Measurements from ENCODE around the gene CGB3. TPM values are rescaled to one million over a fixed set of nuclear protein-coding genes. Genes with fewer than 3 reads are reported as not detected.
"Not testable (repeated sequence)": the region's sequence is repeated elsewhere in the genome, so short reads cannot be mapped to it uniquely, and the experiment has no call there.

Gene CGB3
- total and polyA plus RNA-seq, 4 donors, result not detected

- ATAC-seq (ENCODE audit: low FRiP score) (no peak), DNase-seq (no peak)
- Histone ChIP-seq H3K4me3 (ENCODE audit: low read length in 2 of 2) (no peak overlapping the region), H3K36me3 (ENCODE audit: control insufficient read depth in 1 of 2, insufficient read depth in 2 of 2, low read length in 1 of 2) (no peaks in the 10 kb centered on the region), H3K9me3 (ENCODE audit: control insufficient read depth, low read length) (no peaks in the 10 kb centered on the region), H3K4me1 (ENCODE audit: control insufficient read depth in 1 of 2, insufficient read depth in 2 of 2, low read length in 2 of 2) (no peaks in the 10 kb centered on the region), H3K27ac (ENCODE audit: low read depth in 1 of 2, low read length in 2 of 2) (no peak overlapping the region), H3K27me3 (ENCODE audit: control insufficient read depth in 1 of 2, insufficient read depth in 2 of 2, low read length in 1 of 2) (no peaks in the 10 kb centered on the region)
- intact Hi-C loops (cut with DNase I), result no loop called here
- 79 to 86% methylated on average over 25 of the region's 25 CpGs for WGBS, 2 donors
These were observed 37.3 kb upstream of the CGB3 start for GRCh38 chr19:49061445-49061844.

GRCh38 chr19:49061000-49061399 is 36.9 kb upstream of the CGB3 start:
- Histone ChIP-seq H3K27me3 (ENCODE audit: control insufficient read depth in 1 of 2, insufficient read depth in 2 of 2, low read length in 1 of 2) (no peaks in the 10 kb centered on the region), H3K36me3 (ENCODE audit: control insufficient read depth in 1 of 2, insufficient read depth in 2 of 2, low read length in 1 of 2) (no peaks in the 10 kb centered on the region)

GRCh38 chr19:49059053-49059452 is 34.9 kb upstream of the CGB3 start:
- intact Hi-C loops (cut with DNase I), result no loop called here
- H3K27me3 ChIP-seq (ENCODE audit: control insufficient read depth in 1 of 2, insufficient read depth in 2 of 2, low read length in 1 of 2), result no peaks in the 10 kb centered on the region
- no peaks in the 10 kb centered on the region for H3K36me3 ChIP-seq (ENCODE audit: control insufficient read depth in 1 of 2, insufficient read depth in 2 of 2, low read length in 1 of 2)
- H3K27ac ChIP-seq (ENCODE audit: low read depth in 1 of 2, low read length in 2 of 2), result no peak overlapping the region
- H3K4me1 ChIP-seq (ENCODE audit: control insufficient read depth in 1 of 2, insufficient read depth in 2 of 2, low read length in 2 of 2), result no peaks in the 10 kb centered on the region
- no peak overlapping the region for H3K4me3 ChIP-seq (ENCODE audit: low read length in 2 of 2)
- H3K9me3 ChIP-seq (ENCODE audit: control insufficient read depth, low read length), result no peaks in the 10 kb centered on the region
- WGBS, 2 donors, result 59 to 62% methylated on average over 9 of the region's 9 CpGs
- DNase-seq (no peak), ATAC-seq (ENCODE audit: low FRiP score) (no peak)

More at GRCh38 chr19:49061000-49061399, 36.9 kb upstream of the CGB3 start:
- H3K27ac ChIP-seq (ENCODE audit: low read depth in 1 of 2, low read length in 2 of 2), result no peak overlapping the region
- no peaks in the 10 kb centered on the region for H3K9me3 ChIP-seq (ENCODE audit: control insufficient read depth, low read length)
- intact Hi-C loops (cut with DNase I), result no loop called here
- no peak overlapping the region for H3K4me3 ChIP-seq (ENCODE audit: low read length in 2 of 2)
- 96 to 98% methylated on average over 2 of the region's 2 CpGs for WGBS, 2 donors
- ATAC-seq (ENCODE audit: low FRiP score) (no peak), DNase-seq (no peak)
- H3K4me1 ChIP-seq (ENCODE audit: control insufficient read depth in 1 of 2, insufficient read depth in 2 of 2, low read length in 2 of 2), result no peaks in the 10 kb centered on the region

DNA sequence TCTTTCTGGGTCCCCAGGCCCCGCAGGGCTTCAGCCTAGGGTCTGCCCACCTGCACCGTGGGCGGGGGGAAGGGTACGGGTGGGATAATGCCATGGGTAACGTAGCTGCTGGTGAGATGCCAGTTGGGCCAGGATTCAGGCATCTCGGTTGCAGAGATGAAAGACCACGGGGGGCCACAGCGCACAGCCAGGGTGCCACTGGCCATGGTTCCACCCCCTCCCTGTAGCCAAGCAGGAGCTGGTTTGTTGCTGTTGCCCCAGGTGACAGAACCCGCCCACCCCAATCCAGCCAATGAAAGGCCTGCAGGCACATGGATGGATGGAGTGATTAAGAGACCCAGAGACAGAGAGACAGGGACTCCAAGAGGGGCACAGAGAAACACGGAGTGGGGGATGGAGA is 34.4 kb upstream of the CGB3 start:
- no peaks in the 10 kb centered on the region for H3K36me3 ChIP-seq (ENCODE audit: control insufficient read depth in 1 of 2, insufficient read depth in 2 of 2, low read length in 1 of 2)
- H3K27ac ChIP-seq (ENCODE audit: low read depth in 1 of 2, low read length in 2 of 2), result no peak overlapping the region
- no peak for ATAC-seq (ENCODE audit: low FRiP score)
- no peaks in the 10 kb centered on the region for H3K27me3 ChIP-seq (ENCODE audit: control insufficient read depth in 1 of 2, insufficient read depth in 2 of 2, low read length in 1 of 2)
- H3K4me1 ChIP-seq (ENCODE audit: control insufficient read depth in 1 of 2, insufficient read depth in 2 of 2, low read length in 2 of 2), result no peaks in the 10 kb centered on the region
- DNase-seq, result no peak
- H3K9me3 ChIP-seq (ENCODE audit: control insufficient read depth, low read length), result no peaks in the 10 kb centered on the region
- intact Hi-C loops (cut with DNase I), result no loop called here
- 34 to 36% methylated on average over 10 of the region's 10 CpGs for WGBS, 2 donors
- no peak overlapping the region for H3K4me3 ChIP-seq (ENCODE audit: low read length in 2 of 2)

- ATAC-seq (ENCODE audit: low FRiP score) (peak; percentile 71), DNase-seq (peak; percentile 82 to 92)
- peak within 1 kb of the TSS in 1 of 2 donors; percentile 30 for H3K4me3 ChIP-seq (ENCODE audit: low read length in 2 of 2)
- H3K9me3 ChIP-seq (ENCODE audit: control insufficient read depth, low read length), result no peaks in the 10 kb centered on the region
- H3K4me1 ChIP-seq (ENCODE audit: control insufficient read depth in 1 of 2, insufficient read depth in 2 of 2, low read length in 2 of 2), result no peaks in the 10 kb centered on the region
- no peak within 1 kb of the TSS for H3K27ac ChIP-seq (ENCODE audit: low read depth in 1 of 2, low read length in 2 of 2)
- intact Hi-C loops (cut with DNase I), result no loop called here
- WGBS, 2 donors, result 1 to 3% methylated on average over 34 to 38 of the region's 38 CpGs
- no peaks in the 10 kb centered on the region for H3K36me3 ChIP-seq (ENCODE audit: control insufficient read depth in 1 of 2, insufficient read depth in 2 of 2, low read length in 1 of 2)
- no peaks in the 10 kb centered on the region for H3K27me3 ChIP-seq (ENCODE audit: control insufficient read depth in 1 of 2, insufficient read depth in 2 of 2, low read length in 1 of 2)
These were observed 33.6 kb upstream of the CGB3 start, which contains the start of gene CGB7 for GRCh38 chr19:49057636-49058234. Gene CGB7 (minus strand): TSS chr19:49057749. CDS start chr19:49055375, 2,374 bp downstream.

GRCh38 chr19:49056902-49057596 is 32.9 kb upstream of the CGB3 start:
- intact Hi-C loops (cut with DNase I); H3K9me3 ChIP-seq (ENCODE audit: control insufficient read depth, low read length); H3K36me3 ChIP-seq (ENCODE audit: control insufficient read depth in 1 of 2, insufficient read depth in 2 of 2, low read length in 1 of 2); DNase-seq; H3K4me1 ChIP-seq (ENCODE audit: control insufficient read depth in 1 of 2, insufficient read depth in 2 of 2, low read length in 2 of 2); H3K27me3 ChIP-seq (ENCODE audit: control insufficient read depth in 1 of 2, insufficient read depth in 2 of 2, low read length in 1 of 2); H3K27ac ChIP-seq (ENCODE audit: low read depth in 1 of 2, low read length in 2 of 2): not testable (repeated sequence)
- WGBS, 2 donors, result 2 to 3% methylated on average over 27 to 34 of the region's 34 CpGs
- H3K4me3 ChIP-seq (ENCODE audit: low read length in 2 of 2), result peak overlapping the region in 1 of 2 donors; percentile 30
- ATAC-seq (ENCODE audit: low FRiP score), result peak; percentile 43

- DNase-seq, result peak; percentile 68 to 89
- Histone ChIP-seq H3K27me3 (ENCODE audit: control insufficient read depth in 1 of 2, insufficient read depth in 2 of 2, low read length in 1 of 2) (no peaks in the 10 kb centered on the region), H3K36me3 (ENCODE audit: control insufficient read depth in 1 of 2, insufficient read depth in 2 of 2, low read length in 1 of 2) (no peaks in the 10 kb centered on the region), H3K27ac (ENCODE audit: low read depth in 1 of 2, low read length in 2 of 2) (no peak overlapping the region), H3K4me3 (ENCODE audit: low read length in 2 of 2) (peak overlapping the region; percentile 31 to 37), H3K9me3 (ENCODE audit: control insufficient read depth, low read length) (no peaks in the 10 kb centered on the region), H3K4me1 (ENCODE audit: control insufficient read depth in 1 of 2, insufficient read depth in 2 of 2, low read length in 2 of 2) (no peaks in the 10 kb centered on the region)
- ATAC-seq (ENCODE audit: low FRiP score), result peak; percentile 88
- intact Hi-C loops (cut with DNase I), result no loop called here
- WGBS, 2 donors, result 1% methylated on average over 63 of the region's 63 CpGs
These were observed 32.2 kb upstream of the CGB3 start for GRCh38 chr19:49056101-49056901.

DNA sequence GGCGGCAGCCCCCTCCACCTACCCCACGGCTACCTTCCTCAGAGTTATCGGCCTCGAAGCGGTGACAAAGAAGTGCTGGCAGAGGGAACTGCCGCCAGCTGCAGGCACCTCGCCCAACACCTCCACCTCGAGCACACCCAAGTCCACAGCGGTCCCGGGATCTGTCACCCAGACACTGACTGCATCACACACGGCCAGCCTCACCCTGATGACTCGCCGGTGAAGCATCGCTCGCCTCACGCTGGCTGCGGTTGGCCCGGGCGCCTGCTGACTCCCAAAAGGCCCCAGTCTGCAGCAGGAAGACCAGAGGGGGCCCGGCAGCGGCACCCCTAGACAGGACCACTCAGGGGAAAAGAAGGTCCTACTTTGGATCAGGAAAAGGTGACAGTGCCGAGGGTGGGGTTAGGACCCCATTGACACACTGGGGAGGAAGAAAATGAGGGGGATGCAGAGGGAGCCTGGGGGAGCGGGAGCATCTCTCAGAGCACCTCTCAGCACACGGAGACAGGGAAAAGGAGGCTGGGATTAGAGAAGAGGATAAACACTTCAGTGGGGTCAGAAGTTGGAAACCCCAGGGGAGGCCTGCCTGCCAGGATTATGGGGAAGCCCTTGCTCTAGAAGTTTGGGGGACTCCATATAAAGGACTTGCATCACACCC is 26.4 kb upstream of the CGB3 start:
- H3K4me3 ChIP-seq (ENCODE audit: low read length in 2 of 2); H3K27me3 ChIP-seq (ENCODE audit: control insufficient read depth in 1 of 2, insufficient read depth in 2 of 2, low read length in 1 of 2); H3K27ac ChIP-seq (ENCODE audit: low read depth in 1 of 2, low read length in 2 of 2); intact Hi-C loops (cut with DNase I); ATAC-seq (ENCODE audit: low FRiP score); DNase-seq; H3K36me3 ChIP-seq (ENCODE audit: control insufficient read depth in 1 of 2, insufficient read depth in 2 of 2, low read length in 1 of 2); H3K9me3 ChIP-seq (ENCODE audit: control insufficient read depth, low read length); H3K4me1 ChIP-seq (ENCODE audit: control insufficient read depth in 1 of 2, insufficient read depth in 2 of 2, low read length in 2 of 2): not testable (repeated sequence)
- 78 to 80% methylated on average over 24 of the region's 24 CpGs for WGBS, 2 donors

Data from aorta (tissue), 5 donors.